HG03064 (cell line): ENCODE results near the gene HCN2.
"Not testable (repeated sequence)": the region's sequence is repeated elsewhere in the genome, so short reads cannot be mapped to it uniquely, and the experiment has no call there.

Experiments used
- ATAC-seq: cut with Tn5 transposase; IDR thresholded peaks from one replicate; pipeline ENCODE4 v1.9.1; 2021; ENCODE audit warnings: low read depth; ENCODE audit not compliant: unreplicated experiment

HCN2 gene

DNA sequence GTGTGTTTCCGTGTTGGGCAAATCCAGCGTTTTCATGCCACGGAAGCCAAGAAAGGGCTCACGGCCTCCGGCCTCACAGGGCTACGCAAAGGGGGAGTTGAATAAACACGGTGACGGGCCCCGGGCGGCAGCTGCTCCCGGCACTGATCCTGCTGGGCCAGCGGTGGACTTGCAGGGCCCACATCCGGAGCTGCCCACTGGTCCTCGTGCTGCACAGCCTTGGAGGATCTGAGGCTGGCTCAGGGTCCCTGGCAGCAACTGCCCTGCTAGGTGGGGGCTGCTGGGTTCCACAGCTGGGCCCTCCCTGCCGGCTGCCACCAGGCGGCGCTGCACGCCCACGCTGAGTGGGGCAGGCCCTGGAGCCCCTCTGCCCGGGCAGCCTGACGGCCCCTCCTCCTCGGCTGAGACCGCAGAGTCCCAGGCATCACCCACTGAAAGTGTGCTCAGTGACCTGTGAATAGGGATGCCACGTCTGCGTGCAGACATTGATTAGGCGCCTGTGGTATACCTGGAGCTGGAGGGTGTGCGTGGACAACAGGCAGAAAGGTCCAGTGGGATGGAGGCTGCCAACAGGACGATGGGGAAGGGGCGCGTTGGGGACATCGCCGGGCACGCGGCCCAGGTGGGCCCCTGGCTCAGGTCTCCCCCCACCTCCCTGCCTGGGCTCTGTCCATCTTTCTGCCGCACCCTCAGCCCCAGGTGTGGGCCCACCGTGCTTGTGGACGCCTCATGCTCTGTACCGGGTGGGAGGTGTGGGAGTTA is 5.3 kb upstream of the HCN2 start:
- no peak for ATAC-seq

DNA sequence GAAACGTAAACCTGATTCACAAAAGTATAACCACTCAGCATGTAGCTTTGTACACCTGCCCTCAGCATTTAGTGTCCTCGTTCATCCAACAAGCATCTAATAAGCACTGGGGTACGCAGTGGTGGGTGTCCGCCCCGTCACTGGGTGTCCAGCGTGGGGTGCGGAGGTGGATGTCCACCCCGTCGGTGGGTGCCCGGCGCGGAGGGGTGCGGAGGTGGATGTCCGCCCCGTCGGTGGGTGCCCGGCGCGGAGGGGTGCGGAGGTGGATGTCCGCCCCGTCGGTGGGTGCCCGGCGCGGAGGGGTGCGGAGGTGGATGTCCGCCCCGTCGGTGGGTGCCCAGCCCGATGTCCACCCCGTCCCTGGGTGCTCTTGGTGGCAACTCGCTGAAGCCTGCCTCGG is 4.5 kb upstream of the HCN2 start:
- not testable (repeated sequence) for ATAC-seq

DNA sequence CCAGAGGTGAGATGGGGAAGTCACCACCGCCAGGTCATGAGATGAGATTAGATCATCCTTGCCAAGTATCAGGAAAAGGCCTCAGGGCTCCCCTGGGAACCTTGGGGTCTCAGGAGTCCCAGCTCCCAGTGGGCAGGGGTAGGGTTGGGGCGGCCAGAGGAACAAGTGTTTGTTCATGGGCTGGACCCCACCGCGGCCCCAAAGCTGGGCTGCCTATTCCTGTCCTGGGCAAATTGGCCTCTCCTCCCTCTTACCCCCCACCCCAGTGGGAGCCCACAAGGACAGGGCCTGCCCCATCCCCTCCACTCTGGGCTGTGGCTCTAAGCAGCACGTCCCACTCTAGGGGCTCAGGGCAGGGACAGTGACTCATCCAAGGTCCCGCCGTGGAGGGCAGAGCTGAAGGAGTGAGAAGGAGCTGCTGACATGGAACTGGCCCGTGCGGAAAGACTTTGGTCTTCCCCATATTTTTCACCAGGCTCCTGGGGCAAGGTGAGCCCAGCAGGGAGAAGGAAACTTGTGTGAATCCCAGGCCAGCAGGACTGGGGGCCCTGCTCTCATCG is 4.0 kb upstream of the HCN2 start:
- ATAC-seq, result no peak

DNA sequence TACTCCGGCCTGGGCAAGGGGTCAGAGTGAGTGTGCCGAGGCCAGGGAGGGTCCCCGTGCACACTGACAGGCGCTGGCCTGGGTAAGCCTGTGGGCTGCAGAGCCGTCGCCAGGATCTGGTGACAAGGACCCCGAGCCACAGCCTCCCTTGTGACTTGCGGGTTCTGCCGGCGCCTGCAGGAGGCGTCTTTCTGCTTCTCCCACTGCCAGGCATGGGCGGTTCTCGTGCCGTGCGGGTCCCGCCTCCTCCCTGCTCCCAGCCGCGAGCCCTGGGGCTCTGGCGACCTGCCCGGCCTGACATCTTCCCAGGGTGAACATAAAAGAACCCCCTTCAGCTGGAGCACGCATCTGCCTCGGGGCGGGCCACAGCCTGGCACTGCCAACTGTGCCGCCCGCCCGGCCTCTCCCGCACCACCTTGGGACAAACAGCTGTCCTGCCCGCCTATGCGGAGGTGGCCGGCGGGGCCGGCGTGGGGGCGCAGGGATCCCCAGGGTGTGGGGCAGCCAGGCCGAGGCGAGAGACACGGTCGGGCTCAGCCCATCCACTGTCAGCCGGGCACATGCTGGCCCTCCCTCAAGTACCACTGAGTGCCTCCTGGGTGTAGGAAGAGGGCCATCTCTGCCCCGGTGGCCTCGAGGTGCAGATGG is 1.5 kb upstream of the HCN2 start:
- no peak for ATAC-seq

DNA sequence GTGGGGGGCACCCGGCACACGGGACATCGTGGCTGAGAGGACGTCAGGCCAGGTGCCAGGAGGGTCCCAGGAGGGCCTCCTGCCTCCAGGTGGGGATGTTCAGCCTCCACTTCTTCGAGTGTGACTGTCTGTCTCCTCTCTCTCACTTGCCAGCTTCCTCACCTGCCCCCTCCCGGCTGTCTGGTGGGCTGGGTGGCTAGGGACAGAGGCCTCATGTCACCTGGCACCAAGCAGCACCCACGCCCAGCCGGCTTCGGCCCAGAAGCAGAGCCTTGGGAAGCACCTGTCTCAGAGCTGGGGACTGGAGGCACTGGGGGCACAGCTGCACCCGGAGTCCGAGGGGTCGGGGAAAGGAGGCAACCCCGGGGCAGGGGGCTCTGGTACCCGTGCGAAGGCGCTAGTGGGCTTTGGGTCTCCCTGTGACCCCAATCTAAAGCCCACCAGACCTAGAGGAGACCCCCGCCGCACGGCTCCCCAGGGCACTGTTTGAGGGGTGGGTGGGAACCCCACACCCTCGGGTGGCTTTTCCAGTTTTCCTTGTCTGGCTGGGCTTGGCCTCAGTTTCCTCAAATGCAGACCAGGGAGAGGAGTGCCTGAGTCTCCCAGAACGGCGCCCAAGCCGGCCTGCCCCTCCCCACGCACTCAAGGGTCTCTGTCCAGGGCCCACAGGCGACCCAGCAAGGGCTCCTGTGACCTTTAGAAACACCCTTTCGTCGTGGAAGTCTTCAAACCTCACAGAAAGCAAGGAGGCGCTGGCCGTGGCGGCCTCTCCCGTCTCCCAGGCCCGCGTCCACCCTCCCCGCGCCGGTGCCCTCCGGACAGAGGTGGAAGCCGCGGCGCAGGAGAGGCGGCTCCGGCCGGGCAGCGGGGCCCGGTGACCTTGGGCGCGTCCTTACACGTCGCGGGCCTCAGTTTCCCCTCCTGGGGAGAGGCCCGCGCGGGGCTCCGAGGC is 664 bp upstream of the HCN2 start:
- ATAC-seq, result no peak

DNA sequence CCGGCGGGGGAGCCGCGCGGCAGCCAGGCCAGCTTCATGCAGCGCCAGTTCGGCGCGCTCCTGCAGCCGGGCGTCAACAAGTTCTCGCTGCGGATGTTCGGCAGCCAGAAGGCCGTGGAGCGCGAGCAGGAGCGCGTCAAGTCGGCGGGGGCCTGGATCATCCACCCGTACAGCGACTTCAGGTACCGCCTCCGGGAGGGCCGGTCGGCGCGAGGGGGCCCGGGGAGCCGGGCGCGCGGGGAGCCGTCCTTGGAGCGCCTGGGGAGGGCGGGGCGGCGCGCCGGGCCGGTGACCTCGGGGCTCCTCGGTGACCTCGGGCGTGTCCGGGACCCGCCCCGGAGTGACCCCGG is 690 bp downstream of the HCN2 start:
- ATAC-seq, result no peak

DNA sequence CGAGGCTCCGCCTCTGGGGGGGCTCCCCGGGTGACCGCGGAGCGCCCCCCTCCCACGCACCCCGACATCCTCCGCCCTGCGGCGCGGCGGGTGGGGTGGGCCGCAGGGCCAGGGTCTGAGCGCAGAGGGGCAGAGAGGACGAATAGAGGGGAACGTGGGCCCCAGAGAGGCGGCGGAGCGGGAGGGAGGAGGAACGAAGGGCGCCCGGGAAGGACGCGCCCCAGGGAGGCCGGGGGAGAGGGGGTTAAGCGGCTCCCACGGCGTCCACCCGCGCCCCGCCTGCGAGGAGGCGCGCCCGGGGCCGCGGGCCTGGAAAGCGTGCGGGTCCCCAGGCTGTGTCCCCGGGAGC is 1.0 kb downstream of the HCN2 start:
- ATAC-seq, result no peak

DNA sequence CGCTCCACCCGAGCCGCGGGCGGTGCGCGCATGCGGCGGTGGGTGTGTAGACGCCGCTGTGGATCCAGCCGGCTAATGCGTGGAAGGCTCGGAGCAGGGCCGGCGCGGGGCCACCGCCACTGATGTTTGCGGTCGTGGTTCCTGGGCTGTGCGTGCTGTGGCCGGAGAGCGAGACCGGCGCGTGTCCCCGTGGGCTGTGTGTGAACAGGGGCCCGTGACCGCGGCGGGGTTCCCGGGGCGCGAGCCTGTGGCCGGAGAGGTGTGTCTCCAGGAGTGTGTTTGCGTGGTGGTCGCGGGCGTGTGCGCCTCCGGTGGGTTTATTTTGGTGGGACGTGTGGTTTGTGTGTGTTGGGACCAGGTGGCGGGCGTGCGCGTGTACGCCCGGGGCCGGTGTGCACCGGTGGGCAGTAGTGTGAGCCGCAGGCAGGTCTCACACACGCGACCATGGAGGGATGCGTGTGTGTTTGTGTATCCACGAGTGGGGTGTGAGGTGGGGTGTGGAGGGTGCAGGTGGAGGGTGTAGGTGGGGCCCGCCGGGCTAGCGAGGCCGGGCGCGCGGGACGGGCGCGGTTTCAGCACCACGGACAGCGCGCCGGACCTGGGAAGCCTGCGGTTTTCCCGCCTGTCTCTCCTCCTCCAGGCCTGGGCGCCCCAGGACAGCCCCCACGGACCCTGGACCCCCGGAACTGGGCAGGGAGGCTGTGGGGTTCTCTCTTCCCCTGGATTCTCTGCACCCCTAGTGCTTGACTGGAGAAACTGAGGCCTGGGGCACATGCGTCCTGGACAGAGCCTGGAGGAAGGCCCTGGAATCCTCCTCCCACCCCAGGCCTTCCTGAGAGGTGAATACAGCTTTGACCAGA is 1.6 kb downstream of the HCN2 start:
- no peak for ATAC-seq

DNA sequence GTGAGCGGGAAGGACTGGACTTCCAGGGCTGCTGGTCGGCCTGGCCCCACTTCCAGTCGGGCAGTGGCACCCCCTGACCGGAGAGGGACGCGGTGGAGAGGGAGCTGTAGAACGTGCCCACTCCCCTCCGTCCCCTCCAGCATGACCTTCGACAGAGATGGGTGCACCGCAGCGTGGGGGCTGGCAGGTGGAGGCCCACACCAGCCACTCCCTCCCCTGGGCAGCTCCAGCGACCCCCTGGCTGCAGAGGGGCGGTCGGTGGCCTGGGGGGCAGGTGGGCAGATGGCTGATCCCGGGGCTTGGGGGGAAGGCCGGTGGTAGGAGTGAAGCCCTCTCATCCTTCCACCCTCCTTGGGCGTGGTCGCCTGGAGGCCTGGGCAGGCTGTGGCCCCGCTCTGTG is 2.4 kb downstream of the HCN2 start:
- no peak for ATAC-seq

DNA sequence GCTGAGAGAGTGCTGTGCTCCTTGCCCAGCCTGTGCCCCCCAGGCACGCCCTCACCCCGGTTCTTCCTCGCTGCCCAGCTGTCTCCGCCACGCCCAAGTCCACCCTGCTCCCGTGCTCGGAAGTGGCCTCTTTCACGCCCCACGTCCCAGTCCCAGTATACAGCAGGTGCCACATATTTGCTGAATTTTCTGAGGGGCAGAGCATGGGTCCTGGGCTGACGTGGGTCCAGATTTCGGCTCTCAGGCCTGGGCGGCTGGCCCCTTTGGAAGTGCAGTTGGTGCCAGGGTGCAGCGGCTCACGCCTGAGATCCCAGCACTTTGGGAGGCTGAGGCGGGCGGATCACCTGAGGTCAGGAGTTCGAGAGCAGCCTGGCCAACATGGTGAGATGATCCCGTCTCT is 3.4 kb downstream of the HCN2 start:
- no peak for ATAC-seq

DNA sequence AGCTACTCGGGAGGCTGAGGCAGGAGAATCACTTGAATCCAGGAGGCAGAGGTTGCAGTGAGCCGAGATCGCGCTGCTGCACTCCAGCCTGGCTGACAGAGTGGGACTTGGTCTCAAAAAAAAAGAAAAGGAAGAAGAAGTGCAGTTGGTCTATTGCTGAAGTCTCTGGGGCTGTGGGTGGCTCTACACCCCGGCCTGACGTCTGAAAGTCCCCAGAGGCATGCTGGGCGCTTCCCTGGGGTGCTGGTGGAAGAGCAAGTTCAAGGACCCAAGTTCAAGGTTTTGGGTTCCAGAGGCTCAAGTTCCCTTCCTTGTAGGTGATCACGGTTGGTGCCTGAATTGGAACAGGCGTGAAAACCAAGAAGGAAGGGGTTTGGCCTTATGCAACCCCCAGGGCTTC is 3.8 kb downstream of the HCN2 start:
- ATAC-seq, result no peak

DNA sequence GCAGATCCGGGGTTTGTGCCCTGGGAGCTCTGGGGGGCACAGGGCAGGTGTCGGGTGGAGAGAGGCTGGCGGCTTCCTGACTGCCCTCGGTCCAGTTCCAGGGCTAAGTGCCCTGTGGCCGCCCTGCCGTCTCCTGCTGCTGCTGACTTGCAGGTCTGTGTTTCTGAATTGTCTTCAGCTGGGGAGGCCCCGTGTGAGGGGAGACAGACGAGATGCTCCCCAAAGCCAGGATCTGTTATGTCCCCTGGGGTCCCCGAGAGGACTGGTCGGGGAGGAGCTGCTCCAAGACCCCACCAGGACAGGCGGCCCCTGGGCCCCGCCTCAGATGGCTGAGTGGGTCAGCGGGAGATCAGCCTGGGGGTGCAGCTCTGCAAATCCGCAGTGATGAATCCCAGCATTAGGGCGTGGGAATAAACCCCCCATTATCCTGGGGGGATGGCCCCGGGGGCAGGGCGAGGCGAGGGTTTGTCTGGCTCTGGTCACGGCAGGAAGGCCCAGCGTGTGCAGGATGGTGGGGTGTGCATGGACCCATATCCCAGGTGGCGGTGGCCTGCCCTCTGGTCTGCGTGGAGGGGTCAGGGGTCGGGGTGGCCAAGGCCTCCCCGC is 4.7 kb downstream of the HCN2 start:
- no peak for ATAC-seq

DNA sequence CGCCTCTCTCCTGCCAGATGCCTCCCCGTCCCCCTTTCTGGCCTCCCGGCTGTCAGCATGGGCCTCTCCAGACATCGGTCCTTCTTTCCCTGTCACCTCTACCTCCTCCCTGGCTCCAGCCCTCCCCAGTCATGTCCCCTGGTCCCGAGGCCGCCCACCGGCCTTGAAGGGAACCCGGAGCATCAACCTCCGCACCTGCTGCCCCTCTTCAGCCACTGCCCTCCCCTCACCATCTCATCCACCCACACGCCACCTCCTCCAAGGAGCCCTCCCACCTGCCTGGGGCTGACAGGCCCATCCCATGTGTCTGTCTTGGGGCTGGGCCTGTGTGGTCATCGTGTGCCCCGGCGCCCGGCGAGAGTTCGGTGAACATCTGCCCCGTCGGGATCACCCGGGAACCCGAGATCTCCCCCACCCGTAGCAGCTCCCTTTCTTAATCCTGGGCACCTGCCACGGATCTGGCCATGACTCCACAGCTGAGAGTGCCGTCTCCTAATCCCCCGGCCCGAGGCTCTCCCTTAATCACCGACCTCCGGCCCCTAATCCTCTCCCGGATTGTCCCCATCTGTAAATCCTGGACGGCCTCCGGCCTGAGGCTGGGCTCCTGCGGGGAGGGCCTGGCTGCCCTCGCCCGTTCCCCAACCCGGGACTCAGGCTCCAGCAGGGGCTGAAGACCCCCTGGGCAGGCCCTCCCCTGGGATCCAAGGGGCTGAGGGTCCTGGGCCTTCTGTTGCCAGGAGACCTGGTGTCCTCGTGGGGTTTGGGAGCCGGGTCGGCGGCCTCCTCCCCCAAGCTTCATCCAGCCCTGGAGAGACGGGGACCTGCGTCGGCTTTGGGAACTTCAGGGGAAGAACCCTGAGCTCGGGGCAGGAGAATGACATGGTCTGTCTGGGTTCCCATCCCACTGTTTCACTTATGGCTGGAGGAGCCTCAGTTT is 5.9 kb downstream of the HCN2 start:
- ATAC-seq, result no peak

DNA sequence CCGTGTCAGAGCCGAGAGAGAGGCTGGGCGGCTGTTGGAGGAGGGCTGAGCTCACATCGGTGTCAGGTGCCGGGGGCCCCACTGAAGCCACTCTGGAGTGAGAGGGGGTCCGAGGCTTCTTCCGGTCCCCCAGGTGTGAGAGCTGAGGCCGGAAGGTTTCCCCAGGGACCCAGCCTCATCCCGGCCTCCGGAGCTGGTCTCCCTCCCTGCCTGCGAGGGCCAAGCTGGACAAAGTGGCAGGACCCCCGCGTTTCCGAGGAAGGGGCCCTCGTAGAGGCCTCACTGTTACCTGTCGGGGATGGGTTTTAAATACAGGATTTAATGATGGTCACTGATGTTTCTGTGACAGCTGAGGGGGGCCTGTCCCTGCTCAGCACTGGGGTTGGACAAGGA is 6.6 kb downstream of the HCN2 start:
- no peak for ATAC-seq

DNA sequence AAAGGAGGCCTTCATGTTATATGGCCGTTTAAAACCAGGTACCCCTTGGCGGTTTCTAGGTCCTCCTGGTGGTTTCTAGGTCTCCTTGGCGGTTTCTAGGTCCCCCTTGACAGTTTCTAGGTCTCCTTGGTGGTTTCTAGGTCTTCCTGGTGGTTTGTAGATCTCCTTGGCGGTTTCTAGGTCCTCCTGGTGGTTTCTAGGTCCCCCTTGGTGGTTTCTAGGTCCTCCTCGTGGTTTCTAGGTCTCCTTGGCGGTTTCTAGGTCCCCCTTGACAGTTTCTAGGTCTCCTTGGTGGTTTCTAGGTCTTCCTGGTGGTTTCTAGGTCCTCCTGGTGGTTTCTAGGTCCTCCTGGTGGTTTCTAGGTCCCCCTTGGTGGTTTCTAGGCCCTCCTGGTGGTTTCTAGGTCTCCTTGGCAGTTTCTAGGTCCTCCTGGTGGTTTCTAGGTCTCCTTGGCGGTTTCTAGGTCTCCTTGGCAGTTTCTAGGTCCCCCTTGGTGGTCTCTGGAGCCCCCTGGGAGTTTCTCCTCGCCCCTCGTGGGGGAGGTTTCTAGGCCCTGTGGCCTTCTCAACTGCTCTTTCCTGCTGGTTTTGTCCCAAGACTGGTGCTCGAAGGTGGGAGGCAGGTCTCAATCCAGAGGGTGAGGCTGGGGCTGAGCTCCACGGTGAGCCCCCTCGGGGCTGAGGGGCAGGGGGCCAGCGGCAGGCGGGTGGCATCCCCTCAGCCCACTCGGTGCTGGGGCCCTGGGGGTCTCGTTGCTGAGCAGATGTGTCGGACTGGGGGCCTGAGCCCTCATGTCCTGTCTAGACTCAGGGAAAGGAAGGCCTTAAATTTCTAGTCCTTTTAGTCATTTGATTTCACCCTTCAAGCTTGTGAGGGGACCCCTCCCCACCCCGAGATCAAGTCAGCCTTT is 8.0 kb downstream of the HCN2 start:
- no peak for ATAC-seq

DNA sequence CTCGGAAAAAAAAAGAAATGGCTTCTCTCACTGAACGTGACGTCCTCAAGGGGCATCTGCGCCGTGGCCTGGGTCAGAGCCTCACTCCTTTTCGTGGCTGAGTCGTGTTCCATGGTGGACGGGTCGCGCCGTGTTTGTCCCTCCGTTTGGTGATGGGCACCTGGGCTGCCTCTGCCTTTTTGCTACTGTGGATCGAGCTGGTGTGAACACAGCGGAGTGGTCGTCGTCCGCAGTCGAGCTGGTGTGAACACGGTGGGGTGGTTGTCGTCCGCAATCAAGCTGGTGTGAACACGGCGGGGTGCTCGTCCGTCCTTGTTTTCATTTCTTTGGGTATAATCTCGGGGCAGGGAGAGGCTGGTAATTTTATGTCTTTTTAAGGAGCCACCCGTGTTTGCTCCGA is 11.6 kb downstream of the HCN2 start:
- ATAC-seq, result no peak

DNA sequence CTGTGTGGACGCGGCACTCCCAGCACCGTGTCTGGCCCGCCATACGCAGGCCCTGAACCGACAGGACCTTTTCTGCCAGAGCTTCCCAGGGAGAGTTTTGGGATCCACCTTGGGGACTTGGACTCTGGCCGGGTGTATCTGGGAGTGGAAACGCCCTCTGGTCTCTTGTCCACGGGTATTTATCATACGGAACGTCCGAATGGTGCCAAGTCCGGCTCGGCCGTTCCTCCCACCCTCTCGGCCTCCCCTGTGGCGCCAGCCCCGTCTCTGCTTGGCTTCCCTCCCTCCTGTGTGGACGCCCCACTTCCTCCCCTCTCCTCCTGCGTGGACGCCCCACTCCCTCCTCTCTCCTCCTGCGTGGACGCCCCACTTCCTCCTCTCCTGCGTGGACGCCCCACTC is 12.1 kb downstream of the HCN2 start:
- no peak for ATAC-seq
